GM23248 (cell line): ENCODE data around the gene CLPX. TPM values are rescaled to one million over a fixed set of nuclear protein-coding genes. Genes with fewer than 3 reads are reported as not detected.

Source experiments
- DNase-seq: peaks from one replicate; pipeline ENCODE4 v3.0.0-alpha.2; 2015
- H2AFZ ChIP-seq: fragments of 200-600 bp; sonication (generic); 2 replicates; pipeline ENCODE4 v1.6.1; 2016; ENCODE audit warnings: antibody characterized with exemption
- H3F3A ChIP-seq: fragments of 200-600 bp; sonication (generic); 2 replicates; pipeline ENCODE4 v1.6.1; 2016; ENCODE audit warnings: mild to moderate bottlenecking, antibody characterized with exemption, mixed run types; ENCODE audit not compliant: insufficient read depth
- H3K27ac ChIP-seq: fragments of 200-600 bp; sonication (generic); 2 replicates; pipeline ENCODE4 v1.5.1; 2016; ENCODE audit warnings: mild to moderate bottlenecking
- H3K27me3 ChIP-seq: fragments of 200-600 bp; sonication (generic); replicated peaks from 2 replicates; pipeline ENCODE4 v1.6.1; 2016; ENCODE audit warnings: mild to moderate bottlenecking; ENCODE audit not compliant: insufficient read depth
- H3K36me3 ChIP-seq: fragments of 200-600 bp; sonication (generic); 2 replicates; pipeline ENCODE4 v1.6.1; 2016; ENCODE audit warnings: low read depth, mild to moderate bottlenecking
- H3K4me1 ChIP-seq: fragments of 200-600 bp; sonication (generic); 2 replicates; pipeline ENCODE4 v1.6.1; 2016; ENCODE audit warnings: mild to moderate bottlenecking; ENCODE audit not compliant: insufficient read depth
- H3K4me2 ChIP-seq: fragments of 200-600 bp; sonication (generic); one replicate; pipeline ENCODE4 v1.6.1; 2016; ENCODE audit warnings: mild to moderate bottlenecking; ENCODE audit not compliant: unreplicated experiment
- H3K4me3 ChIP-seq: fragments of 200-600 bp; sonication (generic); 2 replicates; pipeline ENCODE4 v1.5.1; 2016; ENCODE audit warnings: mild to moderate bottlenecking
- H3K79me2 ChIP-seq: fragments of 200-600 bp; sonication (generic); 2 replicates; pipeline ENCODE4 v1.6.1; 2016; ENCODE audit warnings: mild to moderate bottlenecking; ENCODE audit not compliant: insufficient read depth
- H3K9ac ChIP-seq: fragments of 200-600 bp; sonication (generic); 2 replicates; pipeline ENCODE4 v1.6.1; 2016; ENCODE audit warnings: mild to moderate bottlenecking
- H3K9me2 ChIP-seq: fragments of 200-600 bp; sonication (generic); 2 replicates; pipeline ENCODE4 v1.6.1; 2016; ENCODE audit warnings: mixed run types, mild to moderate bottlenecking, moderate library complexity; ENCODE audit not compliant: insufficient read depth
- H3K9me3 ChIP-seq: fragments of 200-600 bp; sonication (generic); one replicate; pipeline ENCODE4 v1.6.1; 2017; ENCODE audit warnings: low read depth
- H4K20me1 ChIP-seq: fragments of 200-600 bp; sonication (generic); 2 replicates; pipeline ENCODE4 v1.6.0; 2016; ENCODE audit not compliant: insufficient read depth
- EZH2 ChIP-seq: fragments of 200-600 bp; sonication (generic); IDR thresholded peaks from 2 replicates; pipeline ENCODE4 v1.6.1; 2018; ENCODE audit warnings: antibody characterized with exemption, mild to moderate bottlenecking; ENCODE audit not compliant: insufficient read depth, poor library complexity, severe bottlenecking
- EZH2phosphoT487 ChIP-seq: fragments of 200-600 bp; sonication (generic); IDR thresholded peaks from 2 replicates; pipeline ENCODE4 v1.6.1; 2018; ENCODE audit warnings: antibody characterized with exemption, moderate library complexity, mild to moderate bottlenecking, low read depth; ENCODE audit not compliant: insufficient read depth
- WGBS, 2 experiments: methylation state at CpG; one replicate each; pipeline ENCODE4 v1.1.6; 2015 to 2017; ENCODE audit warnings: low lambda C conversion rate in 2 of 2, low coverage in 1 of 2; ENCODE audit errors: missing lambda C conversion rate in 2 of 2; 5-methylcytosine and 5-hydroxymethylcytosine counted together
- in situ Hi-C: fragments of 300-500 bp; cut with MboI; formaldehyde crosslinking; loops from 2 replicates; pipeline ENCODE4 v1.15.0; 2020
- polyA plus RNA-seq: library from polyadenylated mRNA; unstranded; fragments of >200 nt; fragmentation: Nextera tagmentation; extraction: Ambion mirVana; gene quantifications from 2 replicates; pipeline ENCODE4 v1.2.1, GENCODE V29; 2016
- small RNA-seq: library from RNA; depleted of rRNA; stranded (forward); fragments of <200 nt; gene quantifications from one replicate; pipeline ENCODE3, GENCODE V24; 2014; ENCODE audit warnings: low read depth, low replicate concordance
- total RNA-seq: library from RNA; depleted of rRNA; stranded (reverse); fragments of >200 nt; shearing (Covaris generic); gene quantifications from 2 replicates; pipeline ENCODE4 v1.2.3, GENCODE V29; 2014; rRNA removed

The CLPX gene
- total and polyA plus RNA-seq, 2 experiments from 2014 or later, result 22.8 to 33.1 TPM

DNA sequence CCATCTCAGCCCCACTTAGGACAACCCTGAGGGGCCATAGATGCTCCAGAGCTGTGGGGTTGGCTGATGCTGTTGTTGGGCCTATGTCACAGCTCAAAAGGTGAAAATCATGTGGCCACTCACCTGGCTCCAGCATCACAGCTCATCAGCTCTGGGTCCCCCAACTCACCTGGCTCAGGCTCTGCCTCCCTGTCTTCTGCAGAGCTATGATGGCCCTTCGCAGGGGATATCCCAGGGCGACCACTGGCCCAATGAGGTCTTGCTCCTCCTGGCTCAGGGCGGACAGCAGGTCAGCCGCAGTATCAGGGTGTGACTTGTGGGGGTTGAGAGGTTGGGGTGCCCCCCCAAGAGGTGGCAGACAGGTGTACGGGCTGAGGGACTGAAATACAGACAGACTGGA lies 85.8 kb downstream of the CLPX start:
- Histone ChIP-seq H3K36me3 (peaks cover 11% of the 10 kb centered on the region; the same call in 1 of the 2 replicates), H3K27me3 (no peaks in the 10 kb centered on the region), H3K9ac (no peak overlapping the region), H3K9me2 (no peaks in the 10 kb centered on the region), H4K20me1 (no peaks in the 10 kb centered on the region), H3K4me3 (no peak overlapping the region), H3K4me2 (no peak overlapping the region), H3K4me1 (no peaks in the 10 kb centered on the region), H3F3A (no peaks in the 10 kb centered on the region), H3K79me2 (no peaks in the 10 kb centered on the region), H3K9me3 (no peaks in the 10 kb centered on the region), H2AFZ (no peak overlapping the region), H3K27ac (no peak overlapping the region)
- TF ChIP-seq EZH2phosphoT487 (no peak), EZH2 (no peak)
- WGBS, 2 experiments, result 98 to 100% methylated on average over 5 of the region's 5 CpGs
- no peak for DNase-seq
- in situ Hi-C loops, result no loop called here

Small RNA genes within 50 kb of the gene (small RNA-seq; reads per million reads assigned to genes)
- gene AC013553.1 (not detected), gene AC068213.1 (not detected), gene RNU6-686P (not detected)

Other genes starting within 250 kb of the CLPX start
- gene SPG21, start 195.4 kb downstream of the CLPX start, total RNA-seq, result 66.3 and 78.4 TPM in 2 replicates
- gene SPG21, start 195.4 kb downstream of the CLPX start, polyA plus RNA-seq, result 106 and 107 TPM in 2 replicates
- gene MTFMT, start 155.7 kb downstream of the CLPX start, total RNA-seq, result 25.3 and 26.4 TPM in 2 replicates
- gene MTFMT, start 155.7 kb downstream of the CLPX start, polyA plus RNA-seq, result 22.2 and 23.8 TPM in 2 replicates
- not detected in 2 replicates for gene SLC51B, start 140.0 kb downstream of the CLPX start, total RNA-seq
- gene SLC51B, start 140.0 kb downstream of the CLPX start, polyA plus RNA-seq, result not detected in 2 replicates
- gene RASL12, start 117.4 kb downstream of the CLPX start, total RNA-seq, result not detected in 2 replicates
- gene RASL12, start 117.4 kb downstream of the CLPX start, polyA plus RNA-seq, result not detected in 2 replicates
- not detected in 2 replicates for gene KBTBD13, start 108.6 kb downstream of the CLPX start, total RNA-seq
- gene KBTBD13, start 108.6 kb downstream of the CLPX start, polyA plus RNA-seq, result not detected in 2 replicates
- 0.43 and 0.63 TPM in 2 replicates for gene UBAP1L, start 70.1 kb downstream of the CLPX start, total RNA-seq
- 0.38 and 0.89 TPM in 2 replicates for gene UBAP1L, start 70.1 kb downstream of the CLPX start, polyA plus RNA-seq
- 11.8 and 13.6 TPM in 2 replicates for gene PDCD7, start 51.5 kb downstream of the CLPX start, total RNA-seq
- gene PDCD7, start 51.5 kb downstream of the CLPX start, polyA plus RNA-seq, result 7.5 and 8.4 TPM in 2 replicates
- gene CILP, start 26.1 kb upstream of the CLPX start, total RNA-seq, result under 0.01 and 0.11 TPM in 2 replicates
- gene CILP, start 26.1 kb upstream of the CLPX start, polyA plus RNA-seq, result 0.09 TPM in 1 of 2 replicates, not detected in the other
- gene PARP16, start 101.5 kb upstream of the CLPX start, total RNA-seq, result 3.8 and 5.6 TPM in 2 replicates
- gene PARP16, start 101.5 kb upstream of the CLPX start, polyA plus RNA-seq, result 7.1 and 7.7 TPM in 2 replicates
- gene RNU5A-1, start 110.7 kb upstream of the CLPX start, total RNA-seq, result not detected in 2 replicates
- not detected in 2 replicates for gene RNU5A-1, start 110.7 kb upstream of the CLPX start, polyA plus RNA-seq
- gene RNU5B-1, start 119.3 kb upstream of the CLPX start, total RNA-seq, result not detected in 2 replicates
- gene RNU5B-1, start 119.3 kb upstream of the CLPX start, polyA plus RNA-seq, result not detected in 2 replicates
- 0.13 TPM in 1 of 2 replicates, not detected in the other for gene IGDCC3, start 192.7 kb upstream of the CLPX start, total RNA-seq
- 0.11 TPM in 1 of 2 replicates, not detected in the other for gene IGDCC3, start 192.7 kb upstream of the CLPX start, polyA plus RNA-seq
- 0.32 and 0.51 TPM in 2 replicates for gene IGDCC4, start 237.6 kb upstream of the CLPX start, total RNA-seq
- gene IGDCC4, start 237.6 kb upstream of the CLPX start, polyA plus RNA-seq, result 0.39 and 0.62 TPM in 2 replicates